K562 (cell line): ENCODE measurements around the gene APBB2. TPM values are rescaled to one million over a fixed set of nuclear protein-coding genes. Genes with fewer than 3 reads are reported as not detected.

Experiments
- FOXJ2 ChIP-seq: fragments of 200-800 bp; sonication (Bioruptor generic); IDR thresholded peaks from 2 replicates; pipeline ENCODE4 v1.6.1; 2016; ENCODE audit warnings: missing genetic modification characterization, missing compliant biosample characterization
- FOXK1 ChIP-seq: sonication (generic); formaldehyde crosslinking; IDR thresholded peaks from 2 replicates; pipeline ENCODE4 v1.8.0; 2022; ENCODE audit warnings: missing genetic modification reagents, mild to moderate bottlenecking, borderline replicate concordance
- HDAC8 ChIP-seq: fragments of 450-650 bp; IDR thresholded peaks from 2 replicates; pipeline ENCODE4 v1.6.1; 2016; ENCODE audit warnings: mild to moderate bottlenecking, missing genetic modification characterization, moderate library complexity, missing compliant biosample characterization
- KAT8 ChIP-seq: fragments of 450-650 bp; IDR thresholded peaks from 2 replicates; pipeline ENCODE4 v1.6.1; 2016; ENCODE audit warnings: low read depth, mild to moderate bottlenecking
- LCOR ChIP-seq: sonication (generic); formaldehyde crosslinking; IDR thresholded peaks from 2 replicates; pipeline ENCODE4 v1.8.0; 2022; ENCODE audit warnings: mild to moderate bottlenecking, missing genetic modification reagents
- MCM7 ChIP-seq, 2 experiments: fragments of 450-650 bp; IDR thresholded peaks; 2 replicates each; pipeline ENCODE4 v1.6.1; 2016 to 2018
- NR2C1 ChIP-seq, 2 experiments: fragments of 450-650 bp; IDR thresholded peaks; 2 replicates each; pipeline ENCODE4 v1.6.1; 2017; ENCODE audit warnings: mild to moderate bottlenecking in 2 of 2, antibody characterized with exemption in 1 of 2, inconsistent platforms in 1 of 2, missing compliant biosample characterization in 1 of 2, missing genetic modification characterization in 1 of 2
- RBM34 ChIP-seq: fragments of 200-400 bp; formaldehyde crosslinking; IDR thresholded peaks from 2 replicates; pipeline ENCODE4 v1.6.1; 2018; ENCODE audit warnings: low read length, borderline replicate concordance; ENCODE audit not compliant: insufficient read depth
- SP1 ChIP-seq: sonication (generic); formaldehyde crosslinking; IDR thresholded peaks from 2 replicates; pipeline ENCODE4 v1.8.1; 2022; ENCODE audit warnings: mild to moderate bottlenecking, missing genetic modification reagents
- TCF7 ChIP-seq: sonication (generic); IDR thresholded peaks from 2 replicates; pipeline ENCODE4 v1.6.1; 2016; ENCODE audit warnings: antibody characterized with exemption, borderline replicate concordance
- ZBTB1 ChIP-seq: sonication (generic); formaldehyde crosslinking; IDR thresholded peaks from 2 replicates; pipeline ENCODE4 v1.8.1; 2023; ENCODE audit warnings: missing genetic modification reagents, low read depth, mild to moderate bottlenecking, borderline replicate concordance
- ZNF274 ChIP-seq: IDR thresholded peaks from 2 replicates; pipeline ENCODE4 v1.6.1; 2011; ENCODE audit warnings: low read depth, mild to moderate bottlenecking, low read length, moderate library complexity, borderline replicate concordance
- polyA plus RNA-seq, 8 experiments: library from polyadenylated mRNA; depleted of rRNA in 4 of 8; stranded (reverse) in 5 of 8; unstranded in 3 of 8; fragments of >200 nt; fragmentation: Nextera tagmentation in 2 of 8; fragmentation: Illumina TruSeq in 1 of 8; extraction: Ambion mirVana in 2 of 8; extraction: Trizol in 1 of 8; gene quantifications; 2 replicates each; pipeline versions ENCODE4 v1.2.1 to v1.2.3, GENCODE V29; 2011 to 2014; ENCODE audit warnings: inconsistent platforms in 1 of 8, missing spikeins in 1 of 8
- total RNA-seq, 7 experiments: library from RNA; depleted of rRNA in 6 of 7; stranded (reverse); fragments of >200 nt in 6 of 7; fragmentation: Illumina TruSeq in 2 of 7; extraction: Trizol in 2 of 7; gene quantifications; 2 replicates each; pipeline versions ENCODE4 v1.2.1 to v1.2.3, GENCODE V29; 2011 to 2021; ENCODE audit warnings: low replicate concordance in 1 of 7
- TF ChIP-seq, protein P1 (sequence below), 2 experiments: fragments of 450-650 bp in 1 of 2; sonication (generic) in 1 of 2; formaldehyde crosslinking in 1 of 2; IDR thresholded peaks in 1 of 2; conservative IDR thresholded peaks in 1 of 2; 2 replicates each; pipeline versions ENCODE4 v1.6.1 to v1.8.1; 2016 to 2023; ENCODE audit warnings: mild to moderate bottlenecking in 2 of 2, moderate library complexity in 2 of 2, inconsistent platforms in 1 of 2, missing genetic modification reagents in 1 of 2
- TF ChIP-seq, protein P2 (sequence below): fragments of 250-450 bp; sonication (Bioruptor Pico); IDR thresholded peaks from 2 replicates; pipeline ENCODE4 v1.5.0; 2020; ENCODE audit warnings: mild to moderate bottlenecking, borderline replicate concordance
- TF ChIP-seq, protein P3 (sequence below): fragments of 450-650 bp; IDR thresholded peaks from 2 replicates; pipeline ENCODE4 v1.6.1; 2018; ENCODE audit warnings: mild to moderate bottlenecking, low read depth; ENCODE audit not compliant: partially characterized antibody
- TF ChIP-seq, protein P4 (sequence below): fragments of 150-350 bp; IDR thresholded peaks from 2 replicates; pipeline ENCODE4 v1.6.1; 2014; ENCODE audit warnings: low read depth, mild to moderate bottlenecking, low read length, borderline replicate concordance

The APBB2 gene
- total and polyA plus RNA-seq, 9 of the 15 experiments (the other 6 are each of a cell fraction or from before 2014, with no cell fraction given), result 0.08 to 2.1 (median 1.4) TPM

DNA sequence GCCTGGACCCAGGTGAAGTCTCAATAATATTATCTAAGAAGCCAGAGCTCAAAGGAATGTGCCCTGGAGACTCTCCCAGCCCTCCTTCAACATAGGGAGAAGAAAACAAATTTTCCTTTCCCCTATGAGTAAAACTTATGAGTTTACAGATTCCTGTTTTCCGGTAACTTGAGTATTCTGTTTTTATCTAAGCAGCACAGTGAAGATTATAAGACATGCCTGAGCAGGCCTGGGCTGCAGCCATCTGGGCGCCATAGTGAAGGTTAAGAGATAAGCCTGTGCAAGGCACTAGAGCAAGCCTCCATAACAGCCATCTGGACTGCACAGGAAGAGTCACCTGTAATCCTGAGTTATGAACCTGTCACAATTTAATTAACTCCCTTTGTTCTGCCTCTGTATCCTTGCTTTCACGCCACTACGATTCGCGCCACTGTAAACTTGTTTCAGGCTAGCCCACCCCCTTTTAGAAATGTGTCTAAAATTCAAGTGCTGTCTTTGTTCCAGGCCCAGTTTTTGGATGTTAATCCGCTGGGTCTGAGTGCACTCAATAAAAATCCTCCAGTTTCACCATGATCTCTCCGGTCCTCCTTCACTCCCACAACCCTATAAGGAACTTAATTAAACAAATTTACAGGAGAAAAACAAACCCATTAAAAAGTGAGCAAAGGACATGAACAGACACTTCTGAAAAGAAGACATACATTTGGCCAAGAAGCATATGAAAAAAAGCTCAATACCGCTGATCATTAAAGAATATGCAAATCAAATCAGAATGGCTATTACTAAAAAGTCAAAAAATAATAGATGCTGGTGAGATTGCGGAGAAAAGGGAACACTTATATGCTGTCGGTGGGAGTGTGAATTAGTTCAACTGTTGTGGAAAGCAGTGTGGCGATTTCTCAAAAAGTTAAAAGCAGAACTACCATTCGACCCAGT, 189.5 kb downstream of the APBB2 start (continued):
- TF ChIP-seq, protein P1, sequence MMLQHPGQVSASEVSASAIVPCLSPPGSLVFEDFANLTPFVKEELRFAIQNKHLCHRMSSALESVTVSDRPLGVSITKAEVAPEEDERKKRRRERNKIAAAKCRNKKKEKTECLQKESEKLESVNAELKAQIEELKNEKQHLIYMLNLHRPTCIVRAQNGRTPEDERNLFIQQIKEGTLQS (IDR thresholded peaks at IDR 0.05), result no peak
- TF ChIP-seq, protein P1 (CRISPR knock-in tag; conservative IDR thresholded peaks at IDR 0.05), result no peak
- TF ChIP-seq, protein P2, sequence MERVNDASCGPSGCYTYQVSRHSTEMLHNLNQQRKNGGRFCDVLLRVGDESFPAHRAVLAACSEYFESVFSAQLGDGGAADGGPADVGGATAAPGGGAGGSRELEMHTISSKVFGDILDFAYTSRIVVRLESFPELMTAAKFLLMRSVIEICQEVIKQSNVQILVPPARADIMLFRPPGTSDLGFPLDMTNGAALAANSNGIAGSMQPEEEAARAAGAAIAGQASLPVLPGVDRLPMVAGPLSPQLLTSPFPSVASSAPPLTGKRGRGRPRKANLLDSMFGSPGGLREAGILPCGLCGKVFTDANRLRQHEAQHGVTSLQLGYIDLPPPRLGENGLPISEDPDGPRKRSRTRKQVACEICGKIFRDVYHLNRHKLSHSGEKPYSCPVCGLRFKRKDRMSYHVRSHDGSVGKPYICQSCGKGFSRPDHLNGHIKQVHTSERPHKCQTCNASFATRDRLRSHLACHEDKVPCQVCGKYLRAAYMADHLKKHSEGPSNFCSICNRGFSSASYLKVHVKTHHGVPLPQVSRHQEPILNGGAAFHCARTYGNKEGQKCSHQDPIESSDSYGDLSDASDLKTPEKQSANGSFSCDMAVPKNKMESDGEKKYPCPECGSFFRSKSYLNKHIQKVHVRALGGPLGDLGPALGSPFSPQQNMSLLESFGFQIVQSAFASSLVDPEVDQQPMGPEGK (CRISPR knock-in tag), result no peak
- TF ChIP-seq TCF7 (no peak), KAT8 (no peak), ZNF274 (no peak), NR2C1 (IDR thresholded peaks at IDR 0.05) (no peak), NR2C1 (tag; IDR thresholded peaks at IDR 0.05) (no peak), RBM34 (no peak), FOXJ2 (tag) (no peak), SP1 (CRISPR knock-in tag) (no peak), ZBTB1 (CRISPR knock-in tag) (no peak), MCM7 (IDR thresholded peaks at IDR 0.05) (no peak), FOXK1 (CRISPR knock-in tag) (no peak), LCOR (no peak), HDAC8 (tag) (no peak)
- TF ChIP-seq, protein P3, sequence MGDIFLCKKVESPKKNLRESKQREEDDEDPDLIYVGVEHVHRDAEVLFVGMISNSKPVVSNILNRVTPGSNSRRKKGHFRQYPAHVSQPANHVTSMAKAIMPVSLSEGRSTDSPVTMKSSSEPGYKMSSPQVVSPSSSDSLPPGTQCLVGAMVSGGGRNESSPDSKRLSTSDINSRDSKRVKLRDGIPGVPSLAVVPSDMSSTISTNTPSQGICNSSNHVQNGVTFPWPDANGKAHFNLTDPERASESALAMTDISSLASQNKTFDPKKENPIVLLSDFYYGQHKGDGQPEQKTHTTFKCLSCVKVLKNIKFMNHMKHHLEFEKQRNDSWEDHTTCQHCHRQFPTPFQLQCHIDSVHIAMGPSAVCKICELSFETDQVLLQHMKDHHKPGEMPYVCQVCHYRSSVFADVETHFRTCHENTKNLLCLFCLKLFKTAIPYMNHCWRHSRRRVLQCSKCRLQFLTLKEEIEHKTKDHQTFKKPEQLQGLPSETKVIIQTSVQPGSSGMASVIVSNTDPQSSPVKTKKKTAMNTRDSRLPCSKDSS, result peak; percentile 41
- TF ChIP-seq, protein P4, sequence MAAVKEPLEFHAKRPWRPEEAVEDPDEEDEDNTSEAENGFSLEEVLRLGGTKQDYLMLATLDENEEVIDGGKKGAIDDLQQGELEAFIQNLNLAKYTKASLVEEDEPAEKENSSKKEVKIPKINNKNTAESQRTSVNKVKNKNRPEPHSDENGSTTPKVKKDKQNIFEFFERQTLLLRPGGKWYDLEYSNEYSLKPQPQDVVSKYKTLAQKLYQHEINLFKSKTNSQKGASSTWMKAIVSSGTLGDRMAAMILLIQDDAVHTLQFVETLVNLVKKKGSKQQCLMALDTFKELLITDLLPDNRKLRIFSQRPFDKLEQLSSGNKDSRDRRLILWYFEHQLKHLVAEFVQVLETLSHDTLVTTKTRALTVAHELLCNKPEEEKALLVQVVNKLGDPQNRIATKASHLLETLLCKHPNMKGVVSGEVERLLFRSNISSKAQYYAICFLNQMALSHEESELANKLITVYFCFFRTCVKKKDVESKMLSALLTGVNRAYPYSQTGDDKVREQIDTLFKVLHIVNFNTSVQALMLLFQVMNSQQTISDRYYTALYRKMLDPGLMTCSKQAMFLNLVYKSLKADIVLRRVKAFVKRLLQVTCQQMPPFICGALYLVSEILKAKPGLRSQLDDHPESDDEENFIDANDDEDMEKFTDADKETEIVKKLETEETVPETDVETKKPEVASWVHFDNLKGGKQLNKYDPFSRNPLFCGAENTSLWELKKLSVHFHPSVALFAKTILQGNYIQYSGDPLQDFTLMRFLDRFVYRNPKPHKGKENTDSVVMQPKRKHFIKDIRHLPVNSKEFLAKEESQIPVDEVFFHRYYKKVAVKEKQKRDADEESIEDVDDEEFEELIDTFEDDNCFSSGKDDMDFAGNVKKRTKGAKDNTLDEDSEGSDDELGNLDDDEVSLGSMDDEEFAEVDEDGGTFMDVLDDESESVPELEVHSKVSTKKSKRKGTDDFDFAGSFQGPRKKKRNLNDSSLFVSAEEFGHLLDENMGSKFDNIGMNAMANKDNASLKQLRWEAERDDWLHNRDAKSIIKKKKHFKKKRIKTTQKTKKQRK, result no peak
